PC-9 (cell line): ENCODE results near the gene ITK.

ENCODE experiments used
- EZH2 ChIP-seq: fragments of 200-600 bp; sonication (generic); IDR thresholded peaks from 2 replicates; pipeline ENCODE4 v1.8.0; 2017; ENCODE audit warnings: antibody characterized with exemption, low read depth
- TF ChIP-seq, protein P1 (sequence below): fragments of 200-600 bp; sonication (generic); conservative IDR thresholded peaks from 2 replicates; pipeline ENCODE4 v1.6.1; 2017; ENCODE audit warnings: mixed run types, antibody characterized with exemption, mild to moderate bottlenecking, moderate library complexity

DNA sequence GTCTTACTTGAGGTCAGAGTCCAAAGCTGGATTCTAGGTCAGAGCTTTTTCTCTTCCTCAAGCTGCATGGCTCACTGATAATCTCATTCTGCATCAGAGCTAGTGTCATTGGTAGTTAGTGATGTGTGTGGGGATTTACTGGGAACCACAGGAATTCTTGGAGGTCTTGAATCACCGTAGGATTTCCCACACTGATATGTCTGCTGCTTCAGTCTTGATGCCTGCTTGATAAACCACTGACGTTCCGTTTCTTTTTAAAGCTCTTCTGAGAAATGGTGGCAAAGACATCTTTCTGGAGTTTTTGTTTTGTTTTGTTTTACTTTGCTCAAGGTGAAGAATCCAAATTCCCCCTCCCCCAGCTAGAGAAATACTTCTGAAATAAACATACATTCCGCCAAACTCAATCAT is 13.4 kb upstream of the ITK start:
- TF ChIP-seq, protein P1, sequence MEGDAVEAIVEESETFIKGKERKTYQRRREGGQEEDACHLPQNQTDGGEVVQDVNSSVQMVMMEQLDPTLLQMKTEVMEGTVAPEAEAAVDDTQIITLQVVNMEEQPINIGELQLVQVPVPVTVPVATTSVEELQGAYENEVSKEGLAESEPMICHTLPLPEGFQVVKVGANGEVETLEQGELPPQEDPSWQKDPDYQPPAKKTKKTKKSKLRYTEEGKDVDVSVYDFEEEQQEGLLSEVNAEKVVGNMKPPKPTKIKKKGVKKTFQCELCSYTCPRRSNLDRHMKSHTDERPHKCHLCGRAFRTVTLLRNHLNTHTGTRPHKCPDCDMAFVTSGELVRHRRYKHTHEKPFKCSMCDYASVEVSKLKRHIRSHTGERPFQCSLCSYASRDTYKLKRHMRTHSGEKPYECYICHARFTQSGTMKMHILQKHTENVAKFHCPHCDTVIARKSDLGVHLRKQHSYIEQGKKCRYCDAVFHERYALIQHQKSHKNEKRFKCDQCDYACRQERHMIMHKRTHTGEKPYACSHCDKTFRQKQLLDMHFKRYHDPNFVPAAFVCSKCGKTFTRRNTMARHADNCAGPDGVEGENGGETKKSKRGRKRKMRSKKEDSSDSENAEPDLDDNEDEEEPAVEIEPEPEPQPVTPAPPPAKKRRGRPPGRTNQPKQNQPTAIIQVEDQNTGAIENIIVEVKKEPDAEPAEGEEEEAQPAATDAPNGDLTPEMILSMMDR, result no peak
- no peak for TF ChIP-seq EZH2
